Activated B cell treated with CpG ODN at 0.5 μM for 24 hours (primary cell): ENCODE data around the gene TMEM120A. TPM values are rescaled to one million over a fixed set of nuclear protein-coding genes. Genes with fewer than 3 reads are reported as not detected.

Source experiments
- ATAC-seq: fragments of 200-7000 bp; cut with Tn5 transposase; one replicate; pipeline ENCODE4 v1.10.0; 2021; ENCODE audit warnings: low read depth, mild to moderate bottlenecking, moderate library complexity
- CTCF ChIA-PET: fragments of 350-600 bp; sonication (Branson Sonifier 250); formaldehyde crosslinking; loops from one replicate; lab custom pipeline; 2021; ENCODE audit warnings: antibody characterized with exemption; lab: Charles Lee
- POLR2A ChIA-PET: fragments of 350-600 bp; sonication (Branson Sonifier 250); formaldehyde crosslinking; loops from one replicate; lab custom pipeline; 2021; ENCODE audit warnings: antibody characterized with exemption; lab: Charles Lee
- DNase-seq: peaks from one replicate; pipeline ENCODE4 v3.0.0; 2022
- H3K27ac Mint-ChIP-seq: one replicate; pipeline ENCODE4 v1.8.0; 2020; ENCODE audit warnings: mixed read lengths
- H3K27me3 Mint-ChIP-seq: one replicate; pipeline ENCODE4 v1.8.0; 2021; ENCODE audit warnings: mixed read lengths
- H3K36me3 Mint-ChIP-seq: one replicate; pipeline ENCODE4 v1.8.0; 2021; ENCODE audit warnings: low read depth, mixed read lengths
- H3K4me1 Mint-ChIP-seq: one replicate; pipeline ENCODE4 v1.8.0; 2021; ENCODE audit warnings: mixed read lengths
- H3K4me3 Mint-ChIP-seq: one replicate; pipeline ENCODE4 v1.8.0; 2020; ENCODE audit warnings: mild to moderate bottlenecking, mixed read lengths
- H3K9me3 Mint-ChIP-seq: one replicate; pipeline ENCODE4 v1.8.0; 2020; ENCODE audit warnings: mixed read lengths
- intact Hi-C: fragments of 100-400 bp; cut with micrococcal nuclease; formaldehyde crosslinking; loops from one replicate; pipeline ENCODE4 v1.15.1; 2024
- total RNA-seq: library from RNA; stranded (reverse); gene quantifications from 2 replicates; pipeline ENCODE4 v1.2.3, GENCODE V29; 2022
- TF ChIP-seq, protein P1 (sequence below): fragments of 200-600 bp; IDR thresholded peaks from one replicate; pipeline ENCODE4 v1.8.0; 2022; ENCODE audit warnings: antibody characterized with exemption, mild to moderate bottlenecking

TMEM120A gene
- total RNA-seq, 1 donor from 2014 or later: 104 TPM

DNA sequence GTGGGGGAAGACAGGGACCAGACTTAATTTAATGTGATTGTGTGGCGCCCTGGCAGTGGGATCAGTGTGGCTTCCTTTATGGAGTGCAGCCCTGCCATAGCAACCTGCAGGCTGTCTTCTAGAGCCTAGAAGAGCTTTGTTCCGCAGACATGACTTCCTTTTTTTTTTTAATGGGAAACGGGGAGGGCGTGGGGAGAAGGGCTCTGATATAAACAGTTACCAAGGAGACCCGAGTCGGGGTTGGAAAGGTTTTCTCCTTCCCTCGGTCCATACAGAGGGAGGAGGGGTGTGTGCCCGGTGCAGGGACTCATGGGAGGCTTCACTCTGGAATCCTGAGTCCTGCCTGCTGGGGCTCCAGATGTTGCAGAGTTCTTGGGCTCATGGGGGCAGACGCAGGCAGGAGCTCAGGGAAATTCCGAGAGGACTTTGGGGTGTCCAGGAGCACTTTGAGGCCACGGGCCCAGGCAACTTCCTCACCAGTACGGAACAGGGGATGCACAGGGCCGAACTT is 26.9 kb downstream of the TMEM120A start:
- CTCF ChIA-PET: no interaction called here
- no peak overlapping the region for H3K4me3 Mint-ChIP-seq
- no peaks in the 10 kb centered on the region for H3K9me3 Mint-ChIP-seq
- no peak overlapping the region for H3K27ac Mint-ChIP-seq
- H3K36me3 Mint-ChIP-seq: peaks cover 62% of the 10 kb centered on the region
- TF ChIP-seq, protein P1, sequence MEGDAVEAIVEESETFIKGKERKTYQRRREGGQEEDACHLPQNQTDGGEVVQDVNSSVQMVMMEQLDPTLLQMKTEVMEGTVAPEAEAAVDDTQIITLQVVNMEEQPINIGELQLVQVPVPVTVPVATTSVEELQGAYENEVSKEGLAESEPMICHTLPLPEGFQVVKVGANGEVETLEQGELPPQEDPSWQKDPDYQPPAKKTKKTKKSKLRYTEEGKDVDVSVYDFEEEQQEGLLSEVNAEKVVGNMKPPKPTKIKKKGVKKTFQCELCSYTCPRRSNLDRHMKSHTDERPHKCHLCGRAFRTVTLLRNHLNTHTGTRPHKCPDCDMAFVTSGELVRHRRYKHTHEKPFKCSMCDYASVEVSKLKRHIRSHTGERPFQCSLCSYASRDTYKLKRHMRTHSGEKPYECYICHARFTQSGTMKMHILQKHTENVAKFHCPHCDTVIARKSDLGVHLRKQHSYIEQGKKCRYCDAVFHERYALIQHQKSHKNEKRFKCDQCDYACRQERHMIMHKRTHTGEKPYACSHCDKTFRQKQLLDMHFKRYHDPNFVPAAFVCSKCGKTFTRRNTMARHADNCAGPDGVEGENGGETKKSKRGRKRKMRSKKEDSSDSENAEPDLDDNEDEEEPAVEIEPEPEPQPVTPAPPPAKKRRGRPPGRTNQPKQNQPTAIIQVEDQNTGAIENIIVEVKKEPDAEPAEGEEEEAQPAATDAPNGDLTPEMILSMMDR: no peak
- ATAC-seq: no peak
- no peaks in the 10 kb centered on the region for H3K4me1 Mint-ChIP-seq
- no peaks in the 10 kb centered on the region for H3K27me3 Mint-ChIP-seq
- POLR2A ChIA-PET: no interaction called here
- intact Hi-C loops: no loop called here
- no peak for DNase-seq

DNA sequence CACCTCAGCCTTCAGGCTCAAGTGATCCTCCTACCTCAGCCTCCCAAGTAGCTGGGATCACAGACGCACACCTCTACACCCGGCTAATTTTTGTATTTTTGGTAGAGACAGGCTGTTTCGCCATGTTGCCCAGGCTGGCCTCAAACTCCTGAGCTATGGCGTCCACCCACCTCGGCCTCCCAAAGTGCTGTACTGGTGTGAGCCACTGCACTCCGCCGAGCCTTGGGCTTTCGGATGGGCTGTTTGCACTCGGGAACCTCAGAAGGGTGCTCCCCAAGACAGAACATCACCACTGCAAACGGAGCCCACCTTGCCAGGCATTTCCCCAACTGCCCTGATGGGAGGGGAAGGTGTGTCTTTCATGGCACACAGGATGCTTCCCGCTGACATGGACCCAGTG is 27.3 kb downstream of the TMEM120A start:
- H3K9me3 Mint-ChIP-seq: no peaks in the 10 kb centered on the region
- no peaks in the 10 kb centered on the region for H3K4me1 Mint-ChIP-seq
- POLR2A ChIA-PET: no interaction called here
- H3K27me3 Mint-ChIP-seq: no peaks in the 10 kb centered on the region
- CTCF ChIA-PET: no interaction called here
- peaks cover 58% of the 10 kb centered on the region for H3K36me3 Mint-ChIP-seq
- intact Hi-C loops: no loop called here
- H3K4me3 Mint-ChIP-seq: no peak overlapping the region
- no peak overlapping the region for H3K27ac Mint-ChIP-seq
- no peak for ATAC-seq
- no peak for DNase-seq
- TF ChIP-seq, protein P1: no peak

DNA sequence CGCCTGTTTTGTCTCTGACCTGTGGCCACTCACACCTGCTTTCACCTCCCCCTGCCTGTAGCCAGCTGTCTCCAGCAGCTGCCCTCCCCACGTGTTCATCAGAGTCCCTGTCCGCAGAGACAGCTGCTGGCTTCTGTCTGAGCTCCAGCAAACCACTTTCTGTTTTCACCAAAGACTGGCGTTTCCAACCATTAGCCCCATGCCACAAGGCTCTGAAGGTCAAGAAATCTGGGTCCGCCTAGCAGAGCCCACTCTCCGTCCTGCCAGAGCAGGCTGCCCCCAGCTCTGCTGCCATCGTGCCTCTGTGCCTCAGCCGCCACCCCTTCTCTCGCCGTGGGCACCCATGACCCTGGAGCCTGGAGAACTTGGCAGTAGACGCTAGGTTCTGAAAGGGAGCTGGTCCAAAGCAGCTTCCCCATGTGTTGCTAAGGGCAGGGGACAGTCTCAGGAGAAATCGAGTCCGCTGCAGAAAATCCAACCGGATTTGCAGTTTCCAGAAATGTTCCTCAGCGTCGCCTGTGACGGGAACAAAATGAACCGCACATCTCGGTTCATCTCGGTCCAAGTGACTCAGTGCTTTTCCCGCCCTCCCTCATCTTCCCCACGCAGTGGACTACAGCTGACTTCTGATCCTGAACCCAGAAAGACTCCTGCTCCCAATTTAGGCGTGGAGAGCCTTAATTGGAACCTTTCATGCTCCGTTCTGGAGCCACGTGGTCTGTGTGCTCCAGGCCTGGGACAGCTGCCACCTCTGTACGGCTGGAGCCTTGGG is 28.0 kb downstream of the TMEM120A start:
- TF ChIP-seq, protein P1: no peak
- H3K27me3 Mint-ChIP-seq: no peaks in the 10 kb centered on the region
- no peaks in the 10 kb centered on the region for H3K4me1 Mint-ChIP-seq
- no peak overlapping the region for H3K4me3 Mint-ChIP-seq
- intact Hi-C loops: no loop called here
- POLR2A ChIA-PET: no interaction called here
- no peaks in the 10 kb centered on the region for H3K9me3 Mint-ChIP-seq
- H3K36me3 Mint-ChIP-seq: peaks cover 58% of the 10 kb centered on the region
- ATAC-seq: no peak
- no peak overlapping the region for H3K27ac Mint-ChIP-seq
- DNase-seq: no peak
- CTCF ChIA-PET: no interaction called here

DNA sequence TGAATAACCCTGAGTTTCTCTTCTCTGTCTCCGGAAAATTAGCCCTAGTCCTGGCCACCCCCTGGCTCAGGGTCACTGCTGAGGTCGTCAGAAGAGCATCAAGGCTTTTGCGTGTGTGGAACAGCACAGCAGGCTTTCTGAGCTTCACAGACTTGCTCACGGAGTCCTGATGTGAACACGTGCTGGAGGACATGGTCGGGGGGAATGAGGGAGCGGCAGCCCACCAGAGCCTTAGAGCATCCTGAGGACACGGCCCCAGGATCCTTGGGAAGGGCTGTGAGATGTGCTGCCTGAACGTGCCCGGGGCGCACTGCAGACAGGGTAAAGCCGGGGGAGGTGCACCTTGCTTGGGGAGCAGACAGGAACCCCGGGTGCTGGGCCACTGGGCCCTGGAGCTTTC is 28.8 kb downstream of the TMEM120A start:
- Mint-ChIP-seq H3K4me3 (no peak overlapping the region), H3K36me3 (peaks cover 57% of the 10 kb centered on the region), H3K9me3 (no peaks in the 10 kb centered on the region), H3K4me1 (no peaks in the 10 kb centered on the region), H3K27ac (no peak overlapping the region), H3K27me3 (no peaks in the 10 kb centered on the region)
- DNase-seq: no peak
- POLR2A ChIA-PET: no interaction called here
- TF ChIP-seq, protein P1: no peak
- ATAC-seq: no peak
- CTCF ChIA-PET: no interaction called here
- intact Hi-C loops: no loop called here

DNA sequence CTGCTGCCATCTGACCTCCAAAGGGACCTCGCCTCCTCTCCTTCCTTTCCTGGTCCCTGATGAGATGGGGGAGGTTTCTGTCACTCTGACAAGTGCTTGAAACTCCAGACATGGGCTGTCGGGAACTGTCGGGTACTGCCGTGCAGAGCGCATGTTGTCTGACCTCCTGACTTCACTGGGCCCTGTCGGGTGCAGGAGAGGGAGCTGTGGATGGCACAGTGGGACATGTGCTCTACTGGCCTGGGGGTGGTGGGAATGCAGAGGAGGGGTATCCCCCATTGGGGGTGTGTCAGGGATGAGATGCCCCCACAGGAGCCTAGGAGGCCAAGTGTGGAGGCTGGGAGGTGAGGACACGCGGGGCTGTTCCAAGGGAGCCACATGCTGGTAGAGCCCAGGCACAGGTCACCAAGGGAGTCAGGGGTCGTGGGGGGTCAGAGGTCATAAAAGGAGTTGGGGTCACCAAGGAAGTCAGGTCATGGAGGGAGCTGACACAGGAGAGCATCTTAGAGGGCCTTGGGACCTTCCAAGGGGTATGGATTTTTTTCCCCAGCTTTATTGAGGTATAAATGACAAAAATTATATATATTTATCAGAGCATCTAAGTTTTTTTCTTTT is 30.9 kb downstream of the TMEM120A start:
- Mint-ChIP-seq H3K36me3 (peaks cover 54% of the 10 kb centered on the region), H3K27me3 (no peaks in the 10 kb centered on the region), H3K9me3 (no peaks in the 10 kb centered on the region), H3K27ac (no peak overlapping the region), H3K4me3 (no peak overlapping the region), H3K4me1 (no peaks in the 10 kb centered on the region)
- ATAC-seq: no peak
- ChIA-PET POLR2A (no interaction called here), CTCF (no interaction called here)
- DNase-seq: no peak
- intact Hi-C loops: no loop called here
- TF ChIP-seq, protein P1: no peak
